Measurements from ENCODE around the gene XPNPEP3. TPM values are rescaled to one million over a fixed set of nuclear protein-coding genes. Genes with fewer than 3 reads are reported as not detected.
A peak's percentile ranks its signal among the peaks of the same experiment; 100 is the strongest.

XPNPEP3 gene
- total and polyA plus RNA-seq, 2 donors (not counting 3 experiments of a cell fraction or from before 2014, with no cell fraction given): 12.3 to 21.2 TPM

DNA sequence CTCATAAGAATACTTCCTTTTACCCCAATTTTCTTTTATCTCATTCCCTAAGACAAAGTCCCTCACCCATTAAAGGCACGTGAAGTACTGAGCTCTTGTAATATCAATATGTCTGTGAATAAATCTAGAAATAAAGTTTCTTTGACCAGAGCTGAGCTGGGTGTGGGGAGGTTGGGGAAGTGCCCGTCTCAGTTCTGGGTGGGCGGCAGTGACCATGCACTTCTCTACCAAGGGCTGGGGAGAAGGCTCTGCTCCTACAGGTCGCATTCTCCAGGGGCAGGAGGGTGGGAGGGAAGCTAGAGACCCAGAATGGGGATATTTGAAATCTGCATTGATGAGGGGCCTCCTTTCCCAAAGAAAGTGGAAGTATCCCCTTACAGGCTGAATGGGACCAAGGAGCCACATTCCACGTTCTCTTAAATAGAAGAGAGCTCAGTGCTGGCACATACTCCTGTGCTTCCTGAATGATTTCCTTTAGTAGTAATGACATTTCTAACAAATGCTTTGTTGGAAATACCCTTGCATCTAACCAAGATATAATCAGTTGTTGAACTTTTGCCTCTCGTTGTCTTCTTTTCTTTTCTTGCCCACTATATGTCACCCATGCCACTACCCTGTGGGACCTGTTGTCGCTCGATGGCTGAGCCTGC, 110.3 kb downstream of the XPNPEP3 start:
- FAIRE-seq (peak; percentile 24), DNase-seq (ENCODE audit: low read depth, low spot score) (peak; percentile 23)
- Histone ChIP-seq H3K27me3 (ENCODE audit: control insufficient read depth in 2 of 2, insufficient read depth in 2 of 2, low read length in 2 of 2) (no peaks in the 10 kb centered on the region), H3K4me1 (ENCODE audit: control insufficient read depth, extremely low read depth, insufficient read depth, low read length) (peaks cover 5% of the 10 kb centered on the region), H3K79me2 (ENCODE audit: control insufficient read depth, insufficient read depth, low read length) (peaks cover 4% of the 10 kb centered on the region), H2AFZ (ENCODE audit: low read depth, low read length) (no peak overlapping the region), H3K4me2 (ENCODE audit: insufficient read depth, low read length) (no peak overlapping the region), H3K4me3 (replicated peaks in 1 of 3; ENCODE audit: insufficient read depth in 1 of 3, low read depth in 1 of 3, low read length in 3 of 3) (no peak overlapping the region), H3K9ac (replicated peaks; ENCODE audit: extremely low read depth, insufficient read depth, low read length) (no peak overlapping the region), H3K27ac (ENCODE audit: insufficient read depth, low read depth, low read length) (no peak overlapping the region), H4K20me1 (replicated peaks; ENCODE audit: control insufficient read depth, extremely low read depth, insufficient read depth, low read length) (no peaks in the 10 kb centered on the region), H3K9me1 (replicated peaks; ENCODE audit: control insufficient read depth, extremely low read depth, insufficient read depth, low read length) (no peaks in the 10 kb centered on the region), H3K9me3 (replicated peaks; ENCODE audit: control insufficient read depth, insufficient read depth, low read length) (no peaks in the 10 kb centered on the region), H3K36me3 (ENCODE audit: control insufficient read depth in 2 of 2, extremely low read depth in 1 of 2, insufficient read depth in 2 of 2, low read length in 2 of 2) (peaks cover 8 to 16% of the 10 kb centered on the region in 2 experiments)
- dilution Hi-C loops (cut with MboI; ENCODE audit: extremely low pct_ligation_motif_present, low sequenced_read_pairs) (no loop called here), intact Hi-C loops (cut with micrococcal nuclease) (no loop called here)
- BruUV-seq (replicated peaks): no TSS peak
- TF ChIP-seq GATA2 (IDR thresholded peaks at IDR 0.05; ENCODE audit: insufficient read depth, insufficient read length, low read depth, low read length): no peak
- no peak for TF ChIP-seq EZH2 (IDR thresholded peaks at IDR 0.05; ENCODE audit: borderline replicate concordance, low read depth, low read length, severe bottlenecking)
- no peak for TF ChIP-seq POLR2AphosphoS5 (IDR thresholded peaks at IDR 0.05; ENCODE audit: insufficient read depth, low read depth, low read length)
- no peak for TF ChIP-seq MYC (IDR thresholded peaks at IDR 0.05; ENCODE audit: low read depth, low read length)
- TF ChIP-seq, protein P1, sequence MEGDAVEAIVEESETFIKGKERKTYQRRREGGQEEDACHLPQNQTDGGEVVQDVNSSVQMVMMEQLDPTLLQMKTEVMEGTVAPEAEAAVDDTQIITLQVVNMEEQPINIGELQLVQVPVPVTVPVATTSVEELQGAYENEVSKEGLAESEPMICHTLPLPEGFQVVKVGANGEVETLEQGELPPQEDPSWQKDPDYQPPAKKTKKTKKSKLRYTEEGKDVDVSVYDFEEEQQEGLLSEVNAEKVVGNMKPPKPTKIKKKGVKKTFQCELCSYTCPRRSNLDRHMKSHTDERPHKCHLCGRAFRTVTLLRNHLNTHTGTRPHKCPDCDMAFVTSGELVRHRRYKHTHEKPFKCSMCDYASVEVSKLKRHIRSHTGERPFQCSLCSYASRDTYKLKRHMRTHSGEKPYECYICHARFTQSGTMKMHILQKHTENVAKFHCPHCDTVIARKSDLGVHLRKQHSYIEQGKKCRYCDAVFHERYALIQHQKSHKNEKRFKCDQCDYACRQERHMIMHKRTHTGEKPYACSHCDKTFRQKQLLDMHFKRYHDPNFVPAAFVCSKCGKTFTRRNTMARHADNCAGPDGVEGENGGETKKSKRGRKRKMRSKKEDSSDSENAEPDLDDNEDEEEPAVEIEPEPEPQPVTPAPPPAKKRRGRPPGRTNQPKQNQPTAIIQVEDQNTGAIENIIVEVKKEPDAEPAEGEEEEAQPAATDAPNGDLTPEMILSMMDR (IDR thresholded peaks at IDR 0.05; ENCODE audit: extremely low read depth in 1 of 2, insufficient read depth in 1 of 2, low read depth in 1 of 2, low read length in 2 of 2): no peak
- no peak for TF ChIP-seq POLR2A (IDR thresholded peaks at IDR 0.05; ENCODE audit: low read depth, low read length)
- no peak for TF ChIP-seq FOS (IDR thresholded peaks at IDR 0.05; ENCODE audit: borderline replicate concordance, insufficient read depth, low read length)
- no peak for TF ChIP-seq JUN (IDR thresholded peaks at IDR 0.05; ENCODE audit: borderline replicate concordance, insufficient read depth, insufficient read length, low read depth)
- no peak for TF ChIP-seq MAX (IDR thresholded peaks at IDR 0.05; ENCODE audit: insufficient read depth, insufficient read length)
- POLR2A ChIA-PET: interaction anchor here (0.6 to 1.0 kb wide), 2 partner anchors 15 to 99 kb away, joined by 3 to 4 read pairs; partner anchors contain the start of gene RBX1
- CTCF ChIA-PET: interaction anchor here (0.8 to 3.2 kb wide), 6 partner anchors 9 to 96 kb away, joined by 3 to 19 read pairs (median 4); partner anchors contain the start of gene RBX1
